ENCODE data around the gene EDAR. TPM values are rescaled to one million over a fixed set of nuclear protein-coding genes. Genes with fewer than 3 reads are reported as not detected.

The EDAR gene
- total and polyA plus RNA-seq, 2 of the 8 experiments (the other 6 are each of a cell fraction or from before 2014, with no cell fraction given) = not detected

DNA sequence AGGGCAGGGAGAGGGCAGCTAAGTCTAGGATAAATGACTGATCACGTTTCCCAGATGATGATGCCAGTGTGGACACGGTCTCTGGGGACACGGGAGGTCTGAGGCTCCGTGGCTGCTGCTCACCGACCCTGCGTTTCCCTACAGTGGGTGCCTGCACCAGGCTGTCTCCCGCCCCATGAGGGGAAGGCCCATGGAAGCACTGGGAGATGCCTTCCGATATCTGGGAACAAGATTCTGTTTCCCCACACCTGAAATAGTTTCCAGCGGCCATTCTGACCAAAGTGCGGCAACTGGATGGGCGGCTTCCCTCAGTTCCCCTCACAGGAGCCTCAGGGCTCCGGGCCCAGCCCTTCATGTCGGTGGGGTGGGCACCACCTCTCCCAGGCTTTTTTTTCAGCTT lies 83.1 kb downstream of the EDAR start:
- Histone ChIP-seq H3K9ac (replicated peaks in 1 of 4; ENCODE audit: extremely low read depth in 1 of 4, low read depth in 3 of 4, low read length in 3 of 4) (no peak overlapping the region), H2BK120ac (replicated peaks; ENCODE audit: low read depth, low read length) (no peak overlapping the region), H4K5ac (ENCODE audit: insufficient read length, low read depth, low read length) (no peak overlapping the region), H3K14ac (ENCODE audit: insufficient read length) (no peak overlapping the region), H3K56ac (replicated peaks; ENCODE audit: insufficient read length, low read depth, low read length) (no peak overlapping the region), H4K8ac (ENCODE audit: extremely low read depth, insufficient read depth, low read length) (peak overlapping the region; percentile 11; the same call in 1 of the 2 replicates), H2BK5ac (ENCODE audit: low read depth, low read length) (no peak overlapping the region), H3K4me3 (ENCODE audit: extremely low read depth in 1 of 4, insufficient read depth in 2 of 4, low read depth in 3 of 4, low read length in 4 of 4) (no peak overlapping the region), H3K18ac (ENCODE audit: extremely low read depth, low read length) (no peak overlapping the region), H2AFZ (ENCODE audit: low read length) (no peak overlapping the region), H3K36me3 (ENCODE audit: control insufficient read depth in 2 of 4, insufficient read depth in 4 of 4, low read length in 3 of 4) (no peaks in the 10 kb centered on the region), H3K27ac (ENCODE audit: low read depth, low read length) (no peak overlapping the region), H4K91ac (replicated peaks; ENCODE audit: insufficient read length, low read length) (no peak overlapping the region), H2BK20ac (ENCODE audit: low read length) (no peak overlapping the region), H3K4me2 (ENCODE audit: insufficient read depth in 1 of 2, low read depth in 2 of 2, low read length in 2 of 2) (no peak overlapping the region), H3K9me3 (ENCODE audit: insufficient read depth in 2 of 2, low read depth in 1 of 2, low read length in 1 of 2) (no peaks in the 10 kb centered on the region), H3K23me2 (ENCODE audit: low read depth, low read length) (no peaks in the 10 kb centered on the region), H2AK5ac (ENCODE audit: low read depth, low read length) (no peak overlapping the region), H3K23ac (ENCODE audit: insufficient read length) (no peak overlapping the region), H3K4me1 (replicated peaks in 1 of 4; ENCODE audit: control insufficient read depth in 3 of 4, insufficient read depth in 4 of 4, low read length in 3 of 4) (no peaks in the 10 kb centered on the region), H4K20me1 (replicated peaks in 1 of 2; ENCODE audit: control insufficient read depth in 1 of 2, insufficient read depth in 2 of 2, low read length in 2 of 2) (no peaks in the 10 kb centered on the region), H2BK12ac (ENCODE audit: low read depth, low read length) (no peak overlapping the region), H3K4ac (replicated peaks; ENCODE audit: insufficient read length, low read depth, low read length) (no peak overlapping the region), H2BK15ac (ENCODE audit: low read length) (no peak overlapping the region), H3K79me2 (ENCODE audit: control insufficient read depth in 1 of 2, insufficient read depth in 2 of 2, low read length in 2 of 2) (no peaks in the 10 kb centered on the region), H3K79me1 (ENCODE audit: low read depth, low read length) (no peaks in the 10 kb centered on the region), H3K27me3 (replicated peaks in 1 of 4; ENCODE audit: control insufficient read depth in 3 of 4, extremely low read depth in 1 of 4, insufficient read depth in 3 of 4, low read length in 3 of 4) (no peaks in the 10 kb centered on the region)
- 84% methylated on average over 13 of the region's 13 CpGs; no CpG with 5 or more reads in 1 of the 2 experiments for WGBS, 2 experiments (ENCODE audit: extremely low coverage in 1 of 2, insufficient coverage in 1 of 2, insufficient read length in 1 of 2, insufficient replicate concordance in 2 of 2, low coverage in 1 of 2, low lambda C conversion rate in 2 of 2, missing lambda C conversion rate in 1 of 2)
- ChIA-PET POLR2A (ENCODE audit: partially characterized antibody) (interaction anchor here (1.7 kb wide), 1 partner anchor 9 kb away, joined by 4 read pairs; no protein-coding TSS in a partner anchor), CTCF (ENCODE audit: partially characterized antibody) (interaction anchor here (0.7 to 0.8 kb wide), 3 partner anchors 23 to 97 kb away, joined by 3 read pairs; no protein-coding TSS in a partner anchor)
- FAIRE-seq (no peak), DNase-seq (ENCODE audit: low read depth in 1 of 2, low spot score in 2 of 2) (peak in 1 of 2 experiments; percentile 40)
- TF ChIP-seq SUZ12 (IDR thresholded peaks at IDR 0.05; ENCODE audit: low read length) (no peak), RNF2 (IDR thresholded peaks at IDR 0.05; ENCODE audit: borderline replicate concordance, low read depth, low read length, missing control alignments, poor library complexity, severe bottlenecking) (no peak), SP4 (IDR thresholded peaks at IDR 0.05; ENCODE audit: low read length) (no peak), CREB1 (IDR thresholded peaks at IDR 0.05) (no peak), CBX8 (IDR thresholded peaks at IDR 0.05; ENCODE audit: borderline replicate concordance, low read depth, low read length) (no peak), RAD21 (IDR thresholded peaks at IDR 0.05 in 1 of 2, conservative IDR thresholded peaks at IDR 0.05 in 1 of 2; ENCODE audit: low read depth in 2 of 2, low read length in 2 of 2) (no peak), YY1 (IDR thresholded peaks at IDR 0.05; ENCODE audit: low read depth, low read length) (no peak), EP300 (IDR thresholded peaks at IDR 0.05; ENCODE audit: borderline replicate concordance in 1 of 2, low read depth in 2 of 2, low read length in 2 of 2) (no peak), CHD2 (IDR thresholded peaks at IDR 0.05; ENCODE audit: low read length) (no peak), TAF7 (optimal IDR thresholded peaks at IDR 0.05; ENCODE audit: borderline replicate concordance, low read depth, low read length) (no peak), CEBPB (IDR thresholded peaks at IDR 0.05; ENCODE audit: low read depth, low read length) (no peak), POLR2AphosphoS5 (IDR thresholded peaks at IDR 0.05; ENCODE audit: low read depth, low read length) (no peak), CTBP2 (IDR thresholded peaks at IDR 0.05; ENCODE audit: borderline replicate concordance, insufficient read depth, insufficient read length, low read length) (no peak), CHD1 (IDR thresholded peaks at IDR 0.05; ENCODE audit: low read depth, low read length) (no peak)

Measured in H1 (cell line).